Bronchial epithelial cell (primary cell): ENCODE data around the gene TMEM229A. TPM values are rescaled to one million over a fixed set of nuclear protein-coding genes. Genes with fewer than 3 reads are reported as not detected.

Experiments used
- DNase-seq: peaks from one replicate; pipeline ENCODE4 v3.0.0-alpha.2; 2010; ENCODE audit warnings: low read depth
- FAIRE-seq: peaks from 2 replicates; lab custom pipeline; 2011; peaks lifted over from hg19 to GRCh38; lab: Jason Lieb, UNC
- H3K27me3 ChIP-seq: 2 replicates; pipeline ENCODE4 v1.5.1; 2011; ENCODE audit warnings: low read length; ENCODE audit not compliant: control insufficient read depth, insufficient read depth
- H3K36me3 ChIP-seq: 2 replicates; pipeline ENCODE4 v1.5.1; 2011; ENCODE audit warnings: low read length; ENCODE audit not compliant: control insufficient read depth, insufficient read depth
- H3K4me3 ChIP-seq: 2 replicates; pipeline ENCODE4 v1.5.1; 2011; ENCODE audit warnings: mild to moderate bottlenecking, low read depth, low read length, control low read depth
- total RNA-seq: library from RNA; depleted of rRNA; stranded (reverse); fragments of >200 nt; gene quantifications from 2 replicates; pipeline ENCODE4 v1.2.1, GENCODE V29; 2014
- TF ChIP-seq, protein P1 (sequence below): IDR thresholded peaks from 2 replicates; pipeline ENCODE4 v1.5.1; 2011; ENCODE audit warnings: mild to moderate bottlenecking, moderate library complexity, low read length, control low read depth, inconsistent platforms; ENCODE audit not compliant: insufficient read depth, severe bottlenecking

The TMEM229A gene
- total RNA-seq, 1 donor from 2014 or later = not detected

DNA sequence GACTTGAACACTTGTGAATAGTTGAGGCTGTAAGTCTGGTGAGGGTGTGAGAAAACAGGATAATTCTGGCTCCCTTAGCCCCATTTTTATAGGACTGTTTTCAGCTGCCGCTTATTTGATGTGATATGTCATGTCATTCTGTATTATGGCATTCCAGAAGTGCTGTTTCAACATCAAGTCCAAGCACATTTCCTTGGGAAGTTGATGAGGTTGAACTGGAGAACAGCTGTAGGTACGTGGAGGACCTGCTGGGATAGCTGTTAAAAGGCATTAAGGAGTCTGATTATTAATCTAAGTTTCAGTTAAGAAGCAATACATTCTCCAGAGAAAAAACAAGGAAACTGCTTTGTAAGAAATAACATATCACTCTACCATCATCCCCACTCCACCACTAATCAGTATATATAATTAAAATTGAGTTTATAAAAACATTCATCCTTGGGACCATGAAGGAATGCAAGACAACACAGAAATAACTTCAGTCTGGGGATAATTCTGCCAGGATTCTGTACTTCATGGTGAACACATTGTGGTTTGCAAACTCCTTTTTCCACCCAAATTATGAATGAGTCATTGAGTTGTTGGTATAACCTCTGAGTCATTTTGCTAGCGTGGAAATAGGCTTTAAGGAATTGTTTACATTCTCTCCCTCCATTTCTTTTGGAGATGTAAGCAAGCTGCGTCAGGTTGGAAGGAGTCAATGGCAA lies 39.9 kb upstream of the TMEM229A start:
- no peaks in the 10 kb centered on the region for H3K27me3 ChIP-seq
- no peaks in the 10 kb centered on the region for H3K36me3 ChIP-seq
- FAIRE-seq (no peak), DNase-seq (peak; percentile 85)
- TF ChIP-seq, protein P1, sequence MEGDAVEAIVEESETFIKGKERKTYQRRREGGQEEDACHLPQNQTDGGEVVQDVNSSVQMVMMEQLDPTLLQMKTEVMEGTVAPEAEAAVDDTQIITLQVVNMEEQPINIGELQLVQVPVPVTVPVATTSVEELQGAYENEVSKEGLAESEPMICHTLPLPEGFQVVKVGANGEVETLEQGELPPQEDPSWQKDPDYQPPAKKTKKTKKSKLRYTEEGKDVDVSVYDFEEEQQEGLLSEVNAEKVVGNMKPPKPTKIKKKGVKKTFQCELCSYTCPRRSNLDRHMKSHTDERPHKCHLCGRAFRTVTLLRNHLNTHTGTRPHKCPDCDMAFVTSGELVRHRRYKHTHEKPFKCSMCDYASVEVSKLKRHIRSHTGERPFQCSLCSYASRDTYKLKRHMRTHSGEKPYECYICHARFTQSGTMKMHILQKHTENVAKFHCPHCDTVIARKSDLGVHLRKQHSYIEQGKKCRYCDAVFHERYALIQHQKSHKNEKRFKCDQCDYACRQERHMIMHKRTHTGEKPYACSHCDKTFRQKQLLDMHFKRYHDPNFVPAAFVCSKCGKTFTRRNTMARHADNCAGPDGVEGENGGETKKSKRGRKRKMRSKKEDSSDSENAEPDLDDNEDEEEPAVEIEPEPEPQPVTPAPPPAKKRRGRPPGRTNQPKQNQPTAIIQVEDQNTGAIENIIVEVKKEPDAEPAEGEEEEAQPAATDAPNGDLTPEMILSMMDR = no peak
- no peak overlapping the region for H3K4me3 ChIP-seq

DNA sequence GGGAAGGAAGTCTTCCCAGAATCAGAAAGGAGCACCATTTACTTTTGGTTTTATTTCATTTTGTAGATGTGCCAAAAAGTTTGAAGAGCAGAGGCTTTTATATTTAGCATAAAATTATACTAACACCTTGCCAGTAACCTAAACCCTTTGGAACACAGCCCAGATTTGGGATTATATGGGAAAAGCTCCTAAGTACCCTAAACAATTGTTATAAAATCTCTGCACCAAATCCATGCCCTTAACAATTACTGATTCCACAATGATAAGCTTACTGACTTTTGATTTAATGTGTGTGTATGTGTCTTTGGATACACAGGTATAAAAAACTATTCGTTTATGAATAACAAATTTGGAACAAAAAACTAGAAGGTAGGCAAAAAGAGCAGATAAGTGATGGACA lies 39.0 kb upstream of the TMEM229A start:
- no peak for FAIRE-seq
- Histone ChIP-seq H3K36me3 (no peaks in the 10 kb centered on the region), H3K4me3 (no peak overlapping the region), H3K27me3 (no peaks in the 10 kb centered on the region)
- no peak for DNase-seq
- TF ChIP-seq, protein P1 = no peak

DNA sequence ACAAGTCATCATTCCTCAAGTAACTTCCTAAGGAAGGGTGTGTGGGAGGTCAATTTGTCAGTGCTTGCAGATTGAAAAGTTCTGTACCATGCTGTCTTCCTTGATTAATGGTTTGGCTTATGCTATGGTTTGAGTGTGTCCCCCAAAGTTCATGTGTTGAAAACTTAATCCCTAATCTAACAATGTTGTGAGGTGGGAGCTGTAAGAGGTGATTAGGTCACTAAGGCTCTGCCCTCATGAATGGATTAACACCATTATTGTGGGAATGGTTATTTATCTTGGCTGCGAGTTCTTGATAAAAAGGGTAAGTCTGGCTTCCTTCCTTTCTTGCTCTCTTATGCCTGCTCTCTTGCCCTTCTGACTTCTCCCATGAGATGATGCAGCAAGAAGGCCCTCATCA lies 29.3 kb upstream of the TMEM229A start:
- H3K36me3 ChIP-seq = no peaks in the 10 kb centered on the region
- FAIRE-seq (no peak), DNase-seq (no peak)
- no peak overlapping the region for H3K4me3 ChIP-seq
- TF ChIP-seq, protein P1 = no peak
- H3K27me3 ChIP-seq = peaks cover 2% of the 10 kb centered on the region

GRCh38 chr7:124060528-124060927 lies 27.7 kb upstream of the TMEM229A start:
- DNase-seq (no peak), FAIRE-seq (no peak)

DNA sequence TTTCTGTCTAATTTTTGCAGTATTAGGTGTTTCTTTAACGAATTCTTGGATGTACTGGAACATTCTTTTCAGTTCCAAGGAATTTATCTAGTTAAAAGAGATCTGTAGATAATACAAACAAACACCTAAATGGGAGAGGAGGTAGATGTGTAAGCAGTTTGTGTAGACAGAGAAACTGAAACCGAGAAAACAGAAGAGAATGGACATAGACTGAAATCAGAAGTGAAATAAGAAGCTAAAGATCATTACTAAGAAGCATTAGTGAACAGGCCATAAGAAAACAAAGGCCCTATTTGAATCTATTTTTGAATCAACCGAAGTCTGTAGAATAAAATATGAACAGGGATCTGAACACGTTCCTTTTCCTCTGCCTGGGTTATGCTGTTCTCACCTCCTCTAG lies 26.5 kb upstream of the TMEM229A start:
- H3K4me3 ChIP-seq = no peak overlapping the region
- H3K27me3 ChIP-seq = peaks cover 2% of the 10 kb centered on the region
- DNase-seq (no peak), FAIRE-seq (no peak)
- H3K36me3 ChIP-seq = no peaks in the 10 kb centered on the region
- TF ChIP-seq, protein P1 = no peak

More at GRCh38 chr7:124060528-124060927, 27.7 kb upstream of the TMEM229A start:
- Histone ChIP-seq H3K36me3 (no peaks in the 10 kb centered on the region), H3K27me3 (peaks cover 2% of the 10 kb centered on the region), H3K4me3 (no peak overlapping the region)
- TF ChIP-seq, protein P1 = no peak

DNA sequence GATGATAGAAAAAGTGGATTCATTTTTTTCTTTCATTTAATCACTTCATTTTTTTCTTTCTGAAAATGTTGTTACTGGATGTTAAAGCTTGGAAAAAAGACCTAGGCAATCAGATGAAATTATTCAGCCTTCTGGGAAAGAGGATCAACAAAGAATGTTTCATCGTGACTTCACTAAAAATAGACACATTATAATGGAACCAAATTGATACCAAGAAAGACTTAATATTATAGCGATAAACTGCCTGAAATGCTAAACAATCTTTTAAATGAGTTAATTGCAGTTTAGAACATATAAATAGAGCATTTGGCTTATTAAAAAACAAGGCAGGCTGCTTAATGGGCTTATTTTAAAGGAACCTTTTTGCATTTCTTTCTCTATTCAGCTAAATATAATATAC lies 25.6 kb upstream of the TMEM229A start:
- peaks cover 2% of the 10 kb centered on the region for H3K27me3 ChIP-seq
- no peaks in the 10 kb centered on the region for H3K36me3 ChIP-seq
- H3K4me3 ChIP-seq = no peak overlapping the region
- FAIRE-seq (no peak), DNase-seq (no peak)
- TF ChIP-seq, protein P1 = no peak
